WTC11 (cell line): ENCODE measurements around the gene PKLR. TPM values are rescaled to one million over a fixed set of nuclear protein-coding genes. Genes with fewer than 3 reads are reported as not detected.

Experiments used
- ATAC-seq: fragments of 200-7000 bp; cut with Tn5 transposase; 2 replicates; pipeline ENCODE4 v1.10.0; 2021; ENCODE audit warnings: mild to moderate bottlenecking, moderate library complexity
- CTCF ChIA-PET: fragments of 300-600 bp; sonication (Branson Sonifier 250); formaldehyde crosslinking; loops from one replicate; lab custom pipeline; 2021; ENCODE audit warnings: antibody characterized with exemption; lab: Charles Lee
- POLR2A ChIA-PET: fragments of 350-600 bp; sonication (Branson Sonifier 250); formaldehyde crosslinking; loops from one replicate; lab custom pipeline; 2021; ENCODE audit warnings: antibody characterized with exemption; lab: Charles Lee
- DNase-seq: peaks from one replicate; pipeline ENCODE4 v3.0.0; 2021; ENCODE audit warnings: low spot score
- H3K27ac Mint-ChIP-seq: 2 replicates; pipeline ENCODE4 v1.8.0; 2021; ENCODE audit warnings: mixed read lengths
- H3K27me3 Mint-ChIP-seq: 2 replicates; pipeline ENCODE4 v1.8.0; 2021; ENCODE audit warnings: low read depth, mild to moderate bottlenecking, moderate library complexity, mixed read lengths
- H3K36me3 Mint-ChIP-seq: 2 replicates; pipeline ENCODE4 v1.8.0; 2021; ENCODE audit warnings: mixed read lengths
- H3K4me1 Mint-ChIP-seq: 2 replicates; pipeline ENCODE4 v1.8.0; 2022; ENCODE audit warnings: mixed read lengths
- H3K4me3 Mint-ChIP-seq: 2 replicates; pipeline ENCODE4 v1.8.0; 2021; ENCODE audit warnings: mild to moderate bottlenecking, moderate library complexity, mixed read lengths
- H3K9me3 Mint-ChIP-seq: 2 replicates; pipeline ENCODE4 v1.8.0; 2021; ENCODE audit warnings: mixed read lengths
- E2F1 ChIP-seq: sonication (generic); formaldehyde crosslinking; IDR thresholded peaks from 2 replicates; pipeline ENCODE4 v1.8.0; 2022; ENCODE audit warnings: mild to moderate bottlenecking, missing genetic modification reagents
- E2F4 ChIP-seq: sonication (generic); formaldehyde crosslinking; IDR thresholded peaks from 2 replicates; pipeline ENCODE4 v1.8.1; 2022; ENCODE audit warnings: low read depth, mild to moderate bottlenecking, moderate library complexity, missing genetic modification reagents, borderline replicate concordance
- FOXK1 ChIP-seq: sonication (generic); formaldehyde crosslinking; IDR thresholded peaks from 2 replicates; pipeline ENCODE4 v1.8.0; 2022; ENCODE audit warnings: mild to moderate bottlenecking, moderate library complexity, missing genetic modification reagents
- FOXP4 ChIP-seq: sonication (generic); formaldehyde crosslinking; IDR thresholded peaks from 2 replicates; pipeline ENCODE4 v1.8.0; 2022; ENCODE audit warnings: mild to moderate bottlenecking, missing genetic modification reagents
- GABPB1 ChIP-seq: sonication (generic); formaldehyde crosslinking; IDR thresholded peaks from 2 replicates; pipeline ENCODE4 v1.8.1; 2023; ENCODE audit warnings: mild to moderate bottlenecking, missing genetic modification reagents
- GRHL2 ChIP-seq: fragments of 250-450 bp; sonication (Bioruptor Pico); IDR thresholded peaks from 2 replicates; pipeline ENCODE4 v1.8.0; 2022; ENCODE audit warnings: mild to moderate bottlenecking, moderate library complexity; ENCODE audit not compliant: insufficient replicate concordance, severe bottlenecking
- HMGXB4 ChIP-seq: sonication (generic); formaldehyde crosslinking; IDR thresholded peaks from 2 replicates; pipeline ENCODE4 v1.8.1; 2023; ENCODE audit warnings: mild to moderate bottlenecking, moderate library complexity, missing genetic modification reagents
- IRF1 ChIP-seq: sonication (generic); formaldehyde crosslinking; IDR thresholded peaks from 2 replicates; pipeline ENCODE4 v1.8.0; 2023; ENCODE audit warnings: missing genetic modification reagents
- JUN ChIP-seq: sonication (generic); formaldehyde crosslinking; IDR thresholded peaks from 2 replicates; pipeline ENCODE4 v1.8.0; 2023; ENCODE audit warnings: mild to moderate bottlenecking, missing genetic modification reagents
- MAX ChIP-seq: sonication (generic); formaldehyde crosslinking; IDR thresholded peaks from 2 replicates; pipeline ENCODE4 v1.8.0; 2022; ENCODE audit warnings: mild to moderate bottlenecking, missing genetic modification reagents
- MXD4 ChIP-seq: fragments of 250-450 bp; sonication (Bioruptor Pico); IDR thresholded peaks from 2 replicates; pipeline ENCODE4 v1.8.0; 2021; ENCODE audit warnings: mild to moderate bottlenecking, moderate library complexity, borderline replicate concordance
- NFYB ChIP-seq: sonication (generic); formaldehyde crosslinking; conservative IDR thresholded peaks from 2 replicates; pipeline ENCODE4 v1.8.0; 2022; ENCODE audit warnings: low read depth, missing genetic modification reagents
- NR1H2 ChIP-seq: sonication (generic); formaldehyde crosslinking; IDR thresholded peaks from 2 replicates; pipeline ENCODE4 v1.9.0; 2021; ENCODE audit warnings: mild to moderate bottlenecking, moderate library complexity, missing genetic modification reagents
- NR2C2 ChIP-seq: sonication (generic); formaldehyde crosslinking; IDR thresholded peaks from 2 replicates; pipeline ENCODE4 v1.8.0; 2022; ENCODE audit warnings: mild to moderate bottlenecking, missing genetic modification reagents
- RELA ChIP-seq: sonication (generic); formaldehyde crosslinking; IDR thresholded peaks from 2 replicates; pipeline ENCODE4 v1.8.1; 2022; ENCODE audit warnings: missing genetic modification reagents, mild to moderate bottlenecking, borderline replicate concordance
- TEAD4 ChIP-seq: sonication (generic); formaldehyde crosslinking; IDR thresholded peaks from 2 replicates; pipeline ENCODE4 v1.8.0; 2022; ENCODE audit warnings: mild to moderate bottlenecking, missing genetic modification reagents
- USF1 ChIP-seq: sonication (generic); formaldehyde crosslinking; IDR thresholded peaks from 2 replicates; pipeline ENCODE4 v1.8.0; 2022; ENCODE audit warnings: mild to moderate bottlenecking, missing genetic modification reagents
- ZMAT4 ChIP-seq: fragments of 250-450 bp; sonication (Bioruptor Pico); IDR thresholded peaks from 2 replicates; pipeline ENCODE4 v1.9.0; 2021; ENCODE audit warnings: mild to moderate bottlenecking
- ZNF317 ChIP-seq: sonication (generic); formaldehyde crosslinking; IDR thresholded peaks from 2 replicates; pipeline ENCODE4 v1.8.1; 2023; ENCODE audit warnings: low read depth, mild to moderate bottlenecking, moderate library complexity, missing genetic modification reagents, borderline replicate concordance
- ZNF416 ChIP-seq: fragments of 250-450 bp; sonication (Bioruptor Pico); IDR thresholded peaks from 2 replicates; pipeline ENCODE4 v1.9.0; 2021; ENCODE audit warnings: mild to moderate bottlenecking, inconsistent platforms
- ZNF532 ChIP-seq: fragments of 250-450 bp; sonication (Bioruptor Pico); IDR thresholded peaks from 2 replicates; pipeline ENCODE4 v1.9.0; 2021; ENCODE audit warnings: mild to moderate bottlenecking, borderline replicate concordance
- total RNA-seq: library from RNA; stranded (reverse); gene quantifications from 3 replicates; pipeline ENCODE4 v1.2.3, GENCODE V29; 2021

The PKLR gene
- total RNA-seq, 1 experiment from 2014 or later, result 1.5 TPM

- TF ChIP-seq HMGXB4 (CRISPR knock-in tag), result no peak
- TF ChIP-seq IRF1 (CRISPR knock-in tag), result no peak
- no peak for TF ChIP-seq ZNF532 (CRISPR knock-in tag)
- no peak for TF ChIP-seq GRHL2 (CRISPR knock-in tag)
Measured at GRCh38 chr1:155278689-155279160, 22.5 kb downstream of the PKLR start (continued).

- Mint-ChIP-seq H3K27ac (peak overlapping the region; percentile 48; the same call in 1 of the 2 replicates), H3K36me3 (peaks cover 7% of the 10 kb centered on the region; the same call in 1 of the 2 replicates), H3K4me1 (peaks cover 26% of the 10 kb centered on the region), H3K4me3 (peak overlapping the region; percentile 68), H3K9me3 (no peaks in the 10 kb centered on the region), H3K27me3 (peaks cover 18% of the 10 kb centered on the region)
- ChIA-PET CTCF (interaction anchor here (0.5 to 4.0 kb wide), 22 partner anchors 10 to 1212 kb away, joined by 3 to 75 read pairs (median 5); partner anchors contain the start of genes ENTREP3, FDPS, PKLR and RUSC1), POLR2A (interaction anchor here (1.0 to 1.2 kb wide), 2 partner anchors 43 to 45 kb away, joined by 3 to 9 read pairs; partner anchors contain the start of gene RUSC1)
- peak; percentile 76 for ATAC-seq
- peak; percentile 98 for DNase-seq
- TF ChIP-seq GABPB1, result no peak
- no peak for TF ChIP-seq NR2C2
- no peak for TF ChIP-seq ZMAT4 (CRISPR knock-in tag)
- TF ChIP-seq USF1 (CRISPR knock-in tag), result peak; percentile 59; the same call in 1 of the 2 replicates
- TF ChIP-seq E2F1 (CRISPR knock-in tag), result no peak
- TF ChIP-seq MXD4, result no peak
- no peak for TF ChIP-seq NR1H2 (CRISPR knock-in tag)
- TF ChIP-seq TEAD4 (CRISPR knock-in tag), result no peak; the same call in 1 of the 2 replicates
- no peak for TF ChIP-seq ZNF317 (CRISPR knock-in tag)
- TF ChIP-seq JUN (CRISPR knock-in tag), result no peak
- TF ChIP-seq FOXP4 (CRISPR knock-in tag), result peak; percentile 53; the same call in 1 of the 2 replicates
- TF ChIP-seq MAX, result no peak
- no peak for TF ChIP-seq ZNF416 (CRISPR knock-in tag)
- TF ChIP-seq E2F4, result no peak
- TF ChIP-seq RELA, result no peak
- TF ChIP-seq NFYB (CRISPR knock-in tag), result no peak
- TF ChIP-seq FOXK1 (CRISPR knock-in tag), result peak; percentile 85; the same call in 1 of the 2 replicates
Measured at GRCh38 chr1:155277902-155278688, 23.1 kb downstream of the PKLR start.
